ENCODE data around the gene ZDHHC24.

The ZDHHC24 gene

GRCh38 chr11:66475349-66476172 lies 70.3 kb downstream of the ZDHHC24 start:
- no peak for DNase-seq (ENCODE audit: low read depth in 1 of 2, low spot score in 1 of 2)

GRCh38 chr11:66473608-66474515 lies 72.0 kb downstream of the ZDHHC24 start:
- no peak for DNase-seq (ENCODE audit: low read depth in 1 of 2, low spot score in 1 of 2)

GRCh38 chr11:66473167-66473566 lies 72.7 kb downstream of the ZDHHC24 start:
- DNase-seq (ENCODE audit: low read depth in 1 of 2, low spot score in 1 of 2): no peak

- no peak for DNase-seq (ENCODE audit: low read depth in 1 of 2, low spot score in 1 of 2)
Measured at GRCh38 chr11:66472054-66472453, 73.8 kb downstream of the ZDHHC24 start.

GRCh38 chr11:66471142-66471541 lies 74.7 kb downstream of the ZDHHC24 start:
- DNase-seq (ENCODE audit: low read depth in 1 of 2, low spot score in 1 of 2): no peak
